ENCODE results near the gene NISCH.

Gene NISCH

GRCh38 chr3:52446042-52446441, 9.4 kb upstream of the NISCH start:
- Histone ChIP-seq H3K9me2 (replicated peaks; ENCODE audit: low read depth, low read length) (no peaks in the 10 kb centered on the region), H3K79me2 (ENCODE audit: insufficient read depth, low read length) (no peaks in the 10 kb centered on the region), H3K9me3 (ENCODE audit: insufficient read depth, low read depth, low read length) (no peaks in the 10 kb centered on the region), H3K27me3 (ENCODE audit: insufficient read depth, low read length, poor library complexity, severe bottlenecking) (no peaks in the 10 kb centered on the region), H3K4me1 (ENCODE audit: insufficient read depth, low read length, poor library complexity, severe bottlenecking) (peaks cover 12% of the 10 kb centered on the region), H3K9ac (ENCODE audit: low read depth, low read length, poor library complexity, severe bottlenecking) (no peak overlapping the region), H4K20me1 (ENCODE audit: insufficient read depth, low read length, poor library complexity, severe bottlenecking) (no peaks in the 10 kb centered on the region), H3K36me3 (ENCODE audit: insufficient read depth, low read length) (no peaks in the 10 kb centered on the region), H2AFZ (ENCODE audit: low read length) (no peak overlapping the region), H3F3A (ENCODE audit: low read depth) (no peaks in the 10 kb centered on the region), H3K4me3 (ENCODE audit: low read length, poor library complexity, severe bottlenecking) (no peak overlapping the region), H3K4me2 (ENCODE audit: low read depth, low read length, poor library complexity, severe bottlenecking) (no peak overlapping the region)
- TF ChIP-seq EZH2phosphoT487 (IDR thresholded peaks at IDR 0.05; ENCODE audit: borderline replicate concordance), result no peak

GRCh38 chr3:52446631-52447511, 8.5 kb upstream of the NISCH start:
- H3K27me3 ChIP-seq (ENCODE audit: insufficient read depth, low read length, poor library complexity, severe bottlenecking), result no peaks in the 10 kb centered on the region

GRCh38 chr3:52447512-52448355, 7.7 kb upstream of the NISCH start:
- H4K20me1 ChIP-seq (ENCODE audit: insufficient read depth, low read length, poor library complexity, severe bottlenecking), result no peaks in the 10 kb centered on the region
- TF ChIP-seq EZH2phosphoT487 (IDR thresholded peaks at IDR 0.05; ENCODE audit: borderline replicate concordance) (no peak), CTCF (conservative IDR thresholded peaks at IDR 0.05; ENCODE audit: low read length) (no peak)
- no peaks in the 10 kb centered on the region for H3K36me3 ChIP-seq (ENCODE audit: insufficient read depth, low read length)
- H3K79me2 ChIP-seq (ENCODE audit: insufficient read depth, low read length), result no peaks in the 10 kb centered on the region
- no peaks in the 10 kb centered on the region for H3K9me2 ChIP-seq (replicated peaks; ENCODE audit: low read depth, low read length)
- H3K4me2 ChIP-seq (ENCODE audit: low read depth, low read length, poor library complexity, severe bottlenecking), result no peak overlapping the region
- H3K9ac ChIP-seq (ENCODE audit: low read depth, low read length, poor library complexity, severe bottlenecking), result no peak overlapping the region
- H3F3A ChIP-seq (ENCODE audit: low read depth), result no peaks in the 10 kb centered on the region
- H3K9me3 ChIP-seq (ENCODE audit: insufficient read depth, low read depth, low read length), result no peaks in the 10 kb centered on the region
- H2AFZ ChIP-seq (ENCODE audit: low read length), result no peak overlapping the region
- peaks cover 12% of the 10 kb centered on the region for H3K4me1 ChIP-seq (ENCODE audit: insufficient read depth, low read length, poor library complexity, severe bottlenecking)
- no peaks in the 10 kb centered on the region for H3K27me3 ChIP-seq (ENCODE audit: insufficient read depth, low read length, poor library complexity, severe bottlenecking)
- H3K4me3 ChIP-seq (ENCODE audit: low read length, poor library complexity, severe bottlenecking), result no peak overlapping the region

More at GRCh38 chr3:52446631-52447511, 8.5 kb upstream of the NISCH start:
- TF ChIP-seq CTCF (conservative IDR thresholded peaks at IDR 0.05; ENCODE audit: low read length) (peak; percentile 100), EZH2phosphoT487 (IDR thresholded peaks at IDR 0.05; ENCODE audit: borderline replicate concordance) (no peak)
- no peak overlapping the region for H2AFZ ChIP-seq (ENCODE audit: low read length)
- H3F3A ChIP-seq (ENCODE audit: low read depth), result no peaks in the 10 kb centered on the region
- H3K79me2 ChIP-seq (ENCODE audit: insufficient read depth, low read length), result no peaks in the 10 kb centered on the region
- no peaks in the 10 kb centered on the region for H4K20me1 ChIP-seq (ENCODE audit: insufficient read depth, low read length, poor library complexity, severe bottlenecking)
- H3K4me3 ChIP-seq (ENCODE audit: low read length, poor library complexity, severe bottlenecking), result no peak overlapping the region
- H3K4me1 ChIP-seq (ENCODE audit: insufficient read depth, low read length, poor library complexity, severe bottlenecking), result peaks cover 12% of the 10 kb centered on the region
- H3K9ac ChIP-seq (ENCODE audit: low read depth, low read length, poor library complexity, severe bottlenecking), result no peak overlapping the region
- H3K9me3 ChIP-seq (ENCODE audit: insufficient read depth, low read depth, low read length), result no peaks in the 10 kb centered on the region
- H3K4me2 ChIP-seq (ENCODE audit: low read depth, low read length, poor library complexity, severe bottlenecking), result no peak overlapping the region
- no peaks in the 10 kb centered on the region for H3K36me3 ChIP-seq (ENCODE audit: insufficient read depth, low read length)
- no peaks in the 10 kb centered on the region for H3K9me2 ChIP-seq (replicated peaks; ENCODE audit: low read depth, low read length)
